PC-3 (cell line): Measurements from ENCODE around the gene PLA2G3. TPM values are rescaled to one million over a fixed set of nuclear protein-coding genes. Genes with fewer than 3 reads are reported as not detected.

Source experiments
- ATAC-seq: fragments of 200-7000 bp; cut with Tn5 transposase; 2 replicates; pipeline ENCODE4 v1.9.1; 2020; ENCODE audit warnings: mild to moderate bottlenecking, moderate library complexity
- Bru-seq: library from RNA; stranded (reverse); fragments of 400-500 nt; gene quantifications from one replicate; lab custom pipeline; 2021; lab: Mats Ljungman, UMichigan
- BruChase-seq, 2 experiments: library from RNA; stranded (reverse); fragments of 400-500 nt; gene quantifications; one replicate each; lab custom pipeline; 2021; lab: Mats Ljungman, UMichigan
- BruUV-seq: library from RNA; stranded (reverse); fragments of 400-500 nt; replicated peaks from 2 replicates; lab custom pipeline; 2021; lab: Mats Ljungman, UMichigan
- CTCF ChIA-PET: fragments of 300-600 bp; sonication (Branson Sonifier 250); formaldehyde crosslinking; loops from one replicate; lab custom pipeline; 2022; ENCODE audit warnings: antibody characterized with exemption; lab: Charles Lee
- POLR2A ChIA-PET: fragments of 300-600 bp; sonication (Branson Sonifier 250); formaldehyde crosslinking; loops from one replicate; lab custom pipeline; 2022; ENCODE audit warnings: antibody characterized with exemption; ENCODE audit not compliant: unreplicated experiment; lab: Charles Lee
- DNase-seq: peaks from one replicate; pipeline ENCODE4 v3.0.0-alpha.2; 2015
- H2AFZ ChIP-seq: fragments of 300-600 bp; sonication (generic); 2 replicates; pipeline ENCODE4 v1.6.0; 2016; ENCODE audit warnings: antibody characterized with exemption, low read length
- H3F3A ChIP-seq: fragments of 300-600 bp; sonication (generic); one replicate; pipeline ENCODE4 v1.6.0; 2017; ENCODE audit warnings: antibody characterized with exemption, low read length, control low read depth, mild to moderate bottlenecking; ENCODE audit not compliant: unreplicated experiment
- H3K27ac ChIP-seq: fragments of 300-600 bp; sonication (generic); 2 replicates; pipeline ENCODE4 v1.5.1; 2016; ENCODE audit warnings: mild to moderate bottlenecking, low read length
- H3K27me3 ChIP-seq: fragments of 300-600 bp; sonication (generic); 2 replicates; pipeline ENCODE4 v1.6.1; 2016; ENCODE audit warnings: low read length, mixed read lengths
- H3K36me3 ChIP-seq: fragments of 300-600 bp; sonication (generic); 2 replicates; pipeline ENCODE4 v1.6.1; 2016; ENCODE audit warnings: low read depth, mixed run types, low read length, mixed read lengths
- H3K4me1 ChIP-seq: fragments of 300-600 bp; sonication (generic); 2 replicates; pipeline ENCODE4 v1.5.1; 2016; ENCODE audit warnings: low read length; ENCODE audit not compliant: insufficient read depth
- H3K4me2 ChIP-seq: fragments of 300-600 bp; sonication (generic); 2 replicates; pipeline ENCODE4 v1.6.0; 2016; ENCODE audit warnings: low read length
- H3K4me3 ChIP-seq: fragments of 300-600 bp; sonication (generic); 2 replicates; pipeline ENCODE4 v1.5.1; 2016; ENCODE audit warnings: mild to moderate bottlenecking, low read length, mixed read lengths
- H3K79me2 ChIP-seq: fragments of 300-600 bp; sonication (generic); 2 replicates; pipeline ENCODE4 v1.6.1; 2017; ENCODE audit warnings: low read length, mixed read lengths
- H3K9ac ChIP-seq: fragments of 300-600 bp; sonication (generic); 2 replicates; pipeline ENCODE4 v1.6.0; 2016; ENCODE audit warnings: mild to moderate bottlenecking, low read length
- H3K9me2 ChIP-seq: fragments of 300-600 bp; sonication (generic); replicated peaks from 2 replicates; pipeline ENCODE4 v1.6.1; 2016; ENCODE audit warnings: mixed run types, low read length, mixed read lengths
- H3K9me3 ChIP-seq: fragments of 300-600 bp; sonication (generic); 2 replicates; pipeline ENCODE4 v1.6.1; 2016; ENCODE audit warnings: low read length, mixed read lengths
- H4K20me1 ChIP-seq: fragments of 300-600 bp; sonication (generic); 2 replicates; pipeline ENCODE4 v1.6.1; 2016; ENCODE audit warnings: low read length, mixed read lengths
- EZH2 ChIP-seq: fragments of 300-600 bp; sonication (generic); IDR thresholded peaks from one replicate; pipeline ENCODE4 v1.6.1; 2017; ENCODE audit warnings: antibody characterized with exemption, mild to moderate bottlenecking, low read length; ENCODE audit not compliant: unreplicated experiment
- EZH2phosphoT487 ChIP-seq: fragments of 300-600 bp; sonication (generic); IDR thresholded peaks from 2 replicates; pipeline ENCODE4 v1.6.1; 2018; ENCODE audit warnings: mild to moderate bottlenecking, antibody characterized with exemption, low read length, borderline replicate concordance
- intact Hi-C: fragments of 100-400 bp; cut with micrococcal nuclease; formaldehyde crosslinking; loops from 2 replicates; pipeline ENCODE4 v1.9.0; 2023
- long read RNA-seq: library from polyadenylated mRNA; unstranded; transcript quantifications from one replicate; pipeline ENCODE4 v2.0.0, GENCODE V29; 2021; ENCODE audit not compliant: unreplicated experiment
- total RNA-seq: library from RNA; depleted of rRNA; stranded (reverse); fragments of >200 nt; gene quantifications from 2 replicates; pipeline ENCODE4 v1.2.3, GENCODE V29; 2014; rRNA removed
- TF ChIP-seq, protein P1 (sequence below): fragments of 300-600 bp; sonication (generic); conservative IDR thresholded peaks from 2 replicates; pipeline ENCODE4 v1.5.1; 2017; ENCODE audit warnings: antibody characterized with exemption, low read depth, mild to moderate bottlenecking, low read length

PLA2G3 gene, protein sequence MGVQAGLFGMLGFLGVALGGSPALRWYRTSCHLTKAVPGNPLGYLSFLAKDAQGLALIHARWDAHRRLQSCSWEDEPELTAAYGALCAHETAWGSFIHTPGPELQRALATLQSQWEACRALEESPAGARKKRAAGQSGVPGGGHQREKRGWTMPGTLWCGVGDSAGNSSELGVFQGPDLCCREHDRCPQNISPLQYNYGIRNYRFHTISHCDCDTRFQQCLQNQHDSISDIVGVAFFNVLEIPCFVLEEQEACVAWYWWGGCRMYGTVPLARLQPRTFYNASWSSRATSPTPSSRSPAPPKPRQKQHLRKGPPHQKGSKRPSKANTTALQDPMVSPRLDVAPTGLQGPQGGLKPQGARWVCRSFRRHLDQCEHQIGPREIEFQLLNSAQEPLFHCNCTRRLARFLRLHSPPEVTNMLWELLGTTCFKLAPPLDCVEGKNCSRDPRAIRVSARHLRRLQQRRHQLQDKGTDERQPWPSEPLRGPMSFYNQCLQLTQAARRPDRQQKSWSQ
- total RNA-seq = not detected in 2 replicates
- not detected for Bru-seq, nascent RNA
- not detected for BruChase-seq, experiment 1, labeled RNA remaining after a 6-hour chase
- not detected for BruChase-seq, experiment 2, labeled RNA remaining after a 2-hour chase
- long read RNA-seq = 0 reads

DNA sequence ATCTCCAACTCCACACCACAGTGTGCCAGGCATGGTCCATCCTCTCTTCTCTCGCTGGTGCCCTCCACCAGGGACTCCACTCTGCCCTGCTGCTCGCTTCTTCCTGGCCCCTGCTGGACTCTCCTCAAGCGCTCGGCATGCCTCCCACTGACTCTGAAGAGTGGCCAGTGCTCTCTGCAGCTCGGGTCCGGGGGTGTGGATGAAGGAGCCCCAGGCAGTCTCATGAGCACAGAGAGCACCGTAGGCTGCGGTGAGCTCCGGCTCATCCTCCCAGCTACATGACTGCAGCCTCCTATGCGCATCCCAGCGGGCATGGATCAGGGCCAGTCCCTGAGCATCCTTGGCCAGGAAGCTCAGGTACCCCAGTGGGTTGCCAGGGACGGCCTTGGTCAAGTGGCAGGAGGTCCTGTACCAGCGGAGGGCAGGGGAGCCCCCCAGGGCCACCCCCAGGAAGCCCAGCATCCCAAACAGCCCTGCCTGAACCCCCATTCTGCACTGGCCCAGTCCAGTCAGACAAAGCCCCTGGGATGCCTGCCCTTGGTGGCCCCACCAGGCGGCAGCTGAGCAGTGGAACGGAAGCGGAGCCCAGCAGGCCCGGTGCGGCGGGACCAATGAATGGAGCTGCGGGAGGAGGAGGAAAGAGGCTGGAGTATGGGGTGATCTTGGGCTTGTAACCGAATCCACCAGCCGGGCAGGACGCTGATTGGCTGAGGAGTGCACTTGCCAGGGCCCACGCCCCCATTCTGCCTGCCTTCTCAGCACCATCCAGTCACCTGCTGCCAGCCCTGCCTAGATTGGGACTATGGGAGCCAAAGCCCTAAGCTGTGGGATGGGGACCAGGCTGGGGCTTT is at the start of gene PLA2G3:
TSS of gene PLA2G3 (minus strand) at position 643 of the 851 bp plus-strand sequence. CDS start at position 489, 154 bp downstream.
- Histone ChIP-seq H3K9me2 (no peaks in the 10 kb centered on the region), H2AFZ (no peak within 1 kb of the TSS), H4K20me1 (no peaks in the 10 kb centered on the region), H3K27me3 (no peaks in the 10 kb centered on the region), H3K9me3 (no peaks in the 10 kb centered on the region), H3K27ac (no peak within 1 kb of the TSS), H3K36me3 (no peaks in the 10 kb centered on the region), H3K4me1 (no peaks in the 10 kb centered on the region), H3K4me3 (no peak within 1 kb of the TSS), H3K4me2 (no peak within 1 kb of the TSS), H3K79me2 (no peaks in the 10 kb centered on the region), H3F3A (no peaks in the 10 kb centered on the region), H3K9ac (no peak within 1 kb of the TSS)
- ChIA-PET CTCF (no interaction called here), POLR2A (no interaction called here)
- no peak for DNase-seq
- no TSS peak for BruUV-seq
- no peak for TF ChIP-seq EZH2
- no peak for TF ChIP-seq EZH2phosphoT487
- TF ChIP-seq, protein P1, sequence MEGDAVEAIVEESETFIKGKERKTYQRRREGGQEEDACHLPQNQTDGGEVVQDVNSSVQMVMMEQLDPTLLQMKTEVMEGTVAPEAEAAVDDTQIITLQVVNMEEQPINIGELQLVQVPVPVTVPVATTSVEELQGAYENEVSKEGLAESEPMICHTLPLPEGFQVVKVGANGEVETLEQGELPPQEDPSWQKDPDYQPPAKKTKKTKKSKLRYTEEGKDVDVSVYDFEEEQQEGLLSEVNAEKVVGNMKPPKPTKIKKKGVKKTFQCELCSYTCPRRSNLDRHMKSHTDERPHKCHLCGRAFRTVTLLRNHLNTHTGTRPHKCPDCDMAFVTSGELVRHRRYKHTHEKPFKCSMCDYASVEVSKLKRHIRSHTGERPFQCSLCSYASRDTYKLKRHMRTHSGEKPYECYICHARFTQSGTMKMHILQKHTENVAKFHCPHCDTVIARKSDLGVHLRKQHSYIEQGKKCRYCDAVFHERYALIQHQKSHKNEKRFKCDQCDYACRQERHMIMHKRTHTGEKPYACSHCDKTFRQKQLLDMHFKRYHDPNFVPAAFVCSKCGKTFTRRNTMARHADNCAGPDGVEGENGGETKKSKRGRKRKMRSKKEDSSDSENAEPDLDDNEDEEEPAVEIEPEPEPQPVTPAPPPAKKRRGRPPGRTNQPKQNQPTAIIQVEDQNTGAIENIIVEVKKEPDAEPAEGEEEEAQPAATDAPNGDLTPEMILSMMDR = no peak
- no peak for ATAC-seq
- intact Hi-C loops = no loop called here

- Histone ChIP-seq H4K20me1 (no peaks in the 10 kb centered on the region), H3K4me2 (no peak overlapping the region), H3K4me1 (no peaks in the 10 kb centered on the region), H3K9me3 (no peaks in the 10 kb centered on the region), H3K79me2 (no peaks in the 10 kb centered on the region), H3K9me2 (no peaks in the 10 kb centered on the region), H3K36me3 (no peaks in the 10 kb centered on the region), H3K27me3 (no peaks in the 10 kb centered on the region), H3K4me3 (no peak overlapping the region), H3F3A (no peaks in the 10 kb centered on the region), H3K9ac (no peak overlapping the region), H3K27ac (no peak overlapping the region), H2AFZ (no peak overlapping the region)
- ChIA-PET POLR2A (no interaction called here), CTCF (no interaction called here)
- ATAC-seq (no peak), DNase-seq (no peak)
- TF ChIP-seq, protein P1 = no peak
- TF ChIP-seq EZH2phosphoT487 = no peak
- no peak for TF ChIP-seq EZH2
- BruUV-seq = no TSS peak
- intact Hi-C loops = no loop called here
Observed at GRCh38 chr22:31187627-31188026, 47.3 kb upstream of the PLA2G3 start.
